ENCODE results near the gene TMEM178A.

DNA sequence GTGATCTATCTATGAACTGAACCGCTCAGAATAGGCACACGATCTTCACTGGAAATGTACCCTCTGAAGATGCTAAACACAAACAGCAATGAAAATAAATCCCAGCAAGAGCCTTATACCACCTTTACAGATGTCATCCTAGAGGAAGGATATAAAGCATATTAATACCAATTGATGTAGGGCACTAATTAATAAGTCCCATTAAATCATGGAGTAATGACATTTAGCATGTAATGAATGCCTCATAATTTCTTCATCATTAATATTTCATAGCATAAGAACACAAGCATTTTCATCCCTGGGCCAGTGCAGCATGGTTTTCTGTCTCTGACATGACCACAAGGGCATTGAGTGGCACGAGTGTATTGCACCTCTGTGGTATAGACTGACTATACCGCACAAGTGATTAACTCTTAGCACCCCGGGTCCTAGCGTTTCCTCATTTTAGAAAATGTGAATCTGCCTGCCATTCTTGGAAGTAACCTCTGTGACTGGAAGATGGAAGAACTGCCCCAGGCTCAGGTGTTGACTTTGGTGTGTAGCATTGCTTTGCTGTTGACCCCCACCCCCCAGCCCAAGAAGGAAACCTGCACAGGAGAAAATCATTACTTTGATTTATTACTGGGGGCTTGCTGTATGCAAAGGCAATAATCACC, 1.4 kb upstream of the TMEM178A start:
- TF ChIP-seq EZH2 (IDR thresholded peaks at IDR 0.05; ENCODE audit: insufficient read depth, poor library complexity, severe bottlenecking) (no peak), EZH2phosphoT487 (IDR thresholded peaks at IDR 0.05; ENCODE audit: insufficient read depth, low read depth) (no peak)

All from GM23248 (cell line).